ENCODE data around the gene ATG4D. TPM values are rescaled to one million over a fixed set of nuclear protein-coding genes. Genes with fewer than 3 reads are reported as not detected.
"Not testable (repeated sequence)": the region's sequence is repeated elsewhere in the genome, so short reads cannot be mapped to it uniquely, and the experiment has no call there.

Gene ATG4D
- total and polyA plus RNA-seq, 2 experiments from 2014 or later, result 15.1 to 55.5 TPM

GRCh38 chr19:10568062-10568825 is 24.5 kb downstream of the ATG4D start:
- Histone ChIP-seq H3K27ac (ENCODE audit: low read depth) (0 out of 2 replicates have a peak overlapping the region, but pooled peaks have one; percentile 9), H2AFZ (peak overlapping the region; percentile 52; the same call in 1 of the 2 replicates), H3K9me2 (ENCODE audit: insufficient read depth) (no peaks in the 10 kb centered on the region), H3K4me2 (peak overlapping the region; percentile 94), H3K4me3 (peak overlapping the region; percentile 83), H3K79me2 (replicated peaks; ENCODE audit: insufficient read depth) (peaks cover 12% of the 10 kb centered on the region), H4K20me1 (replicated peaks; ENCODE audit: insufficient read depth) (peaks cover 5% of the 10 kb centered on the region), H3F3A (replicated peaks; ENCODE audit: low read depth) (peaks cover 35% of the 10 kb centered on the region), H3K4me1 (ENCODE audit: insufficient read depth) (peaks cover 23% of the 10 kb centered on the region), H3K36me3 (ENCODE audit: insufficient read depth) (no peaks in the 10 kb centered on the region), H3K27me3 (ENCODE audit: insufficient read depth) (no peaks in the 10 kb centered on the region)
- peaks cover 29% of the 10 kb centered on the region for H3K36me3 Mint-ChIP-seq (ENCODE audit: low read depth)
- ATAC-seq (peak; percentile 13), DNase-seq (ENCODE audit: low spot score) (peak; percentile 75)
- H3K9me3 Mint-ChIP-seq, result peaks cover 2% of the 10 kb centered on the region; the same call in 2 of the 3 replicates
- 0 out of 4 replicates have a peak, but pooled peaks of 1 of the 2 experiments have one; percentile 7 for TF ChIP-seq CTCF (conservative IDR thresholded peaks at IDR 0.05; ENCODE audit: low read depth in 2 of 2)
- TF ChIP-seq ETS1 (IDR thresholded peaks at IDR 0.05), result no peak
- H3K27me3 Mint-ChIP-seq (ENCODE audit: insufficient read depth, low read depth, poor library complexity), result peaks cover 30% of the 10 kb centered on the region
- peaks cover 36% of the 10 kb centered on the region for H3K4me1 Mint-ChIP-seq
- H3K27ac Mint-ChIP-seq, result peak overlapping the region; percentile 48; the same call in 1 of the 2 replicates
- peak overlapping the region; percentile 94 for H3K4me3 Mint-ChIP-seq

- peak; percentile 80 for ATAC-seq
- H3K9me3 Mint-ChIP-seq, result peaks cover 2% of the 10 kb centered on the region; the same call in 2 of the 3 replicates
- DNase-seq (ENCODE audit: low spot score), result peak; percentile 100
- no peaks in the 10 kb centered on the region for H3K36me3 ChIP-seq (ENCODE audit: insufficient read depth)
- no peaks in the 10 kb centered on the region for H3K9me2 ChIP-seq (ENCODE audit: insufficient read depth)
- H3K27ac Mint-ChIP-seq, result peak within 1 kb of the TSS; percentile 99
- H3K79me2 ChIP-seq (replicated peaks; ENCODE audit: insufficient read depth), result peaks cover 9% of the 10 kb centered on the region
- peaks cover 35% of the 10 kb centered on the region for H3F3A ChIP-seq (replicated peaks; ENCODE audit: low read depth)
- H2AFZ ChIP-seq, result peak within 1 kb of the TSS; percentile 83
- peaks cover 30% of the 10 kb centered on the region for H3K27me3 Mint-ChIP-seq (ENCODE audit: insufficient read depth, low read depth, poor library complexity)
- TF ChIP-seq CTCF (conservative IDR thresholded peaks at IDR 0.05; ENCODE audit: low read depth in 2 of 2) (0 out of 4 replicates have a peak, but pooled peaks of 1 of the 2 experiments have one; percentile 7), STAT1 (IDR thresholded peaks at IDR 0.05; ENCODE audit: unreplicated experiment) (no peak), CREB1 (CRISPR knock-in tag; IDR thresholded peaks at IDR 0.05; ENCODE audit: low read depth) (peak; percentile 72), ETS1 (IDR thresholded peaks at IDR 0.05) (no peak), POLR2AphosphoS5 (IDR thresholded peaks at IDR 0.05; ENCODE audit: low read depth) (peak; percentile 70)
- H3K27ac ChIP-seq (ENCODE audit: low read depth), result peak within 1 kb of the TSS; percentile 98
- peaks cover 23% of the 10 kb centered on the region for H3K4me1 ChIP-seq (ENCODE audit: insufficient read depth)
- peaks cover 34% of the 10 kb centered on the region for H3K36me3 Mint-ChIP-seq (ENCODE audit: low read depth)
- no peaks in the 10 kb centered on the region for H3K27me3 ChIP-seq (ENCODE audit: insufficient read depth)
- peaks cover 5% of the 10 kb centered on the region for H4K20me1 ChIP-seq (replicated peaks; ENCODE audit: insufficient read depth)
- peak within 1 kb of the TSS; percentile 94 for H3K4me2 ChIP-seq
- peaks cover 36% of the 10 kb centered on the region for H3K4me1 Mint-ChIP-seq
- H3K4me3 ChIP-seq, result peak within 1 kb of the TSS; percentile 83
- peak within 1 kb of the TSS; percentile 94 for H3K4me3 Mint-ChIP-seq
Measured at GRCh38 chr19:10568826-10569651, 25.3 kb downstream of the ATG4D start, which contains the start of gene CDKN2D. CDKN2D (minus strand) TSS chr19:10568979; CDS start chr19:10568653, 326 bp downstream.

GRCh38 chr19:10573793-10574192 is 30.1 kb downstream of the ATG4D start:
- H3K9me2 ChIP-seq (ENCODE audit: insufficient read depth); ATAC-seq; H3K4me1 Mint-ChIP-seq; H3K79me2 ChIP-seq (replicated peaks; ENCODE audit: insufficient read depth); H3K4me1 ChIP-seq (ENCODE audit: insufficient read depth); H3K9me3 Mint-ChIP-seq; H2AFZ ChIP-seq; H3K27ac ChIP-seq (ENCODE audit: low read depth); H3K27me3 ChIP-seq (ENCODE audit: insufficient read depth); H3K4me3 Mint-ChIP-seq; H3K36me3 ChIP-seq (ENCODE audit: insufficient read depth); H3K4me3 ChIP-seq; H3K27me3 Mint-ChIP-seq (ENCODE audit: insufficient read depth, low read depth, poor library complexity); DNase-seq (ENCODE audit: low spot score); H4K20me1 ChIP-seq (replicated peaks; ENCODE audit: insufficient read depth); H3K4me2 ChIP-seq; H3K27ac Mint-ChIP-seq: not testable (repeated sequence)
- peaks cover 18% of the 10 kb centered on the region for H3F3A ChIP-seq (replicated peaks; ENCODE audit: low read depth)
- H3K36me3 Mint-ChIP-seq (ENCODE audit: low read depth), result peaks cover 63% of the 10 kb centered on the region

Measured in GM23338 (cell line).